ENCODE results near the gene PDE4D. TPM values are rescaled to one million over a fixed set of nuclear protein-coding genes. Genes with fewer than 3 reads are reported as not detected.

The PDE4D gene
- total and polyA plus RNA-seq, 2 donors (not counting 3 experiments of a cell fraction or from before 2014, with no cell fraction given), result 34.5 to 51.2 TPM

- Histone ChIP-seq H2AFZ (ENCODE audit: low read depth, low read length) (no peak overlapping the region), H3K79me2 (ENCODE audit: control insufficient read depth, insufficient read depth, low read length) (no peaks in the 10 kb centered on the region), H3K4me3 (replicated peaks in 1 of 3; ENCODE audit: insufficient read depth in 1 of 3, low read depth in 1 of 3, low read length in 3 of 3) (no peak overlapping the region), H3K4me1 (ENCODE audit: control insufficient read depth, extremely low read depth, insufficient read depth, low read length) (no peaks in the 10 kb centered on the region), H3K9ac (replicated peaks; ENCODE audit: extremely low read depth, insufficient read depth, low read length) (no peak overlapping the region), H3K27me3 (ENCODE audit: control insufficient read depth in 2 of 2, insufficient read depth in 2 of 2, low read length in 2 of 2) (no peaks in the 10 kb centered on the region), H3K36me3 (ENCODE audit: control insufficient read depth in 2 of 2, extremely low read depth in 1 of 2, insufficient read depth in 2 of 2, low read length in 2 of 2) (no peaks in the 10 kb centered on the region), H3K27ac (ENCODE audit: insufficient read depth, low read depth, low read length) (no peak overlapping the region), H3K4me2 (ENCODE audit: insufficient read depth, low read length) (no peak overlapping the region), H4K20me1 (replicated peaks; ENCODE audit: control insufficient read depth, extremely low read depth, insufficient read depth, low read length) (no peaks in the 10 kb centered on the region), H3K9me1 (replicated peaks; ENCODE audit: control insufficient read depth, extremely low read depth, insufficient read depth, low read length) (no peaks in the 10 kb centered on the region), H3K9me3 (replicated peaks; ENCODE audit: control insufficient read depth, insufficient read depth, low read length) (no peaks in the 10 kb centered on the region)
- POLR2A ChIA-PET, result no interaction called here
- TF ChIP-seq GATA2 (IDR thresholded peaks at IDR 0.05; ENCODE audit: insufficient read depth, insufficient read length, low read depth, low read length) (no peak), CTCF (IDR thresholded peaks at IDR 0.05; ENCODE audit: extremely low read depth in 1 of 2, insufficient read depth in 1 of 2, low read depth in 1 of 2, low read length in 2 of 2) (no peak), EZH2 (IDR thresholded peaks at IDR 0.05; ENCODE audit: borderline replicate concordance, low read depth, low read length, severe bottlenecking) (no peak)
- intact Hi-C loops (cut with micrococcal nuclease) (no loop called here), dilution Hi-C loops (cut with MboI; ENCODE audit: extremely low pct_ligation_motif_present, low sequenced_read_pairs) (no loop called here)
- FAIRE-seq, result no peak
- CTCF ChIA-PET, result interaction anchor here (0.8 to 2.6 kb wide), 2 partner anchors 25 to 120 kb away, joined by 4 to 12 read pairs; no protein-coding TSS in a partner anchor
- DNase-seq (ENCODE audit: low read depth, low spot score), result no peak
- no TSS peak for BruUV-seq (replicated peaks)
Observed at GRCh38 chr5:59246882-59247281, 646.6 kb downstream of the PDE4D start.

- no peak overlapping the region for H2AFZ ChIP-seq (ENCODE audit: low read depth, low read length)
- H3K27ac ChIP-seq (ENCODE audit: insufficient read depth, low read depth, low read length), result no peak overlapping the region
- dilution Hi-C loops (cut with MboI; ENCODE audit: extremely low pct_ligation_motif_present, low sequenced_read_pairs) (no loop called here), intact Hi-C loops (cut with micrococcal nuclease) (no loop called here)
- H3K4me3 ChIP-seq (replicated peaks in 1 of 3; ENCODE audit: insufficient read depth in 1 of 3, low read depth in 1 of 3, low read length in 3 of 3), result no peak overlapping the region
- H3K9me3 ChIP-seq (replicated peaks; ENCODE audit: control insufficient read depth, insufficient read depth, low read length), result no peaks in the 10 kb centered on the region
- no peaks in the 10 kb centered on the region for H3K79me2 ChIP-seq (ENCODE audit: control insufficient read depth, insufficient read depth, low read length)
- TF ChIP-seq GATA2 (IDR thresholded peaks at IDR 0.05; ENCODE audit: insufficient read depth, insufficient read length, low read depth, low read length) (no peak), POLR2A (IDR thresholded peaks at IDR 0.05; ENCODE audit: low read depth, low read length) (no peak), EZH2 (IDR thresholded peaks at IDR 0.05; ENCODE audit: borderline replicate concordance, low read depth, low read length, severe bottlenecking) (no peak), MYC (IDR thresholded peaks at IDR 0.05; ENCODE audit: low read depth, low read length) (no peak), FOS (IDR thresholded peaks at IDR 0.05; ENCODE audit: borderline replicate concordance, insufficient read depth, low read length) (no peak), JUN (IDR thresholded peaks at IDR 0.05; ENCODE audit: borderline replicate concordance, insufficient read depth, insufficient read length, low read depth) (no peak), MAX (IDR thresholded peaks at IDR 0.05; ENCODE audit: insufficient read depth, insufficient read length) (no peak), POLR2AphosphoS5 (IDR thresholded peaks at IDR 0.05; ENCODE audit: insufficient read depth, low read depth, low read length) (no peak), CTCF (IDR thresholded peaks at IDR 0.05; ENCODE audit: extremely low read depth in 1 of 2, insufficient read depth in 1 of 2, low read depth in 1 of 2, low read length in 2 of 2) (no peak)
- DNase-seq (ENCODE audit: low read depth, low spot score) (no peak), FAIRE-seq (no peak)
- no peaks in the 10 kb centered on the region for H3K27me3 ChIP-seq (ENCODE audit: control insufficient read depth in 2 of 2, insufficient read depth in 2 of 2, low read length in 2 of 2)
- no peaks in the 10 kb centered on the region for H3K9me1 ChIP-seq (replicated peaks; ENCODE audit: control insufficient read depth, extremely low read depth, insufficient read depth, low read length)
- no peaks in the 10 kb centered on the region for H3K36me3 ChIP-seq (ENCODE audit: control insufficient read depth in 2 of 2, extremely low read depth in 1 of 2, insufficient read depth in 2 of 2, low read length in 2 of 2)
- no peaks in the 10 kb centered on the region for H3K4me1 ChIP-seq (ENCODE audit: control insufficient read depth, extremely low read depth, insufficient read depth, low read length)
- BruUV-seq (replicated peaks), result no TSS peak
- no peak overlapping the region for H3K9ac ChIP-seq (replicated peaks; ENCODE audit: extremely low read depth, insufficient read depth, low read length)
- ChIA-PET CTCF (interaction anchor here (1.0 to 2.6 kb wide), 3 partner anchors 8 to 121 kb away, joined by 3 to 12 read pairs (median 3); no protein-coding TSS in a partner anchor), POLR2A (interaction anchor here (1.0 kb wide), 1 partner anchor 19 kb away, joined by 3 read pairs; no protein-coding TSS in a partner anchor)
- H4K20me1 ChIP-seq (replicated peaks; ENCODE audit: control insufficient read depth, extremely low read depth, insufficient read depth, low read length), result no peaks in the 10 kb centered on the region
- H3K4me2 ChIP-seq (ENCODE audit: insufficient read depth, low read length), result no peak overlapping the region
Observed at GRCh38 chr5:59246145-59246869, 647.2 kb downstream of the PDE4D start.

Measured in endothelial cell of umbilical vein (primary cell).